ENCODE results near the gene FAM168A.

FAM168A gene

GRCh38 chr11:73401217-73401923 lies 196.5 kb downstream of the FAM168A start:
- no peaks in the 10 kb centered on the region for H3K9me2 ChIP-seq (replicated peaks; ENCODE audit: control insufficient read depth, low read length)
- no peak overlapping the region for H3K4me2 ChIP-seq (ENCODE audit: low read length)
- no peaks in the 10 kb centered on the region for H4K20me1 ChIP-seq (ENCODE audit: control insufficient read depth, insufficient read depth, low read depth, low read length)
- H3K4me1 ChIP-seq (ENCODE audit: control insufficient read depth, low read length), result no peaks in the 10 kb centered on the region
- no peak overlapping the region for H3K27ac ChIP-seq (ENCODE audit: low read depth, low read length)
- peaks cover 43% of the 10 kb centered on the region for H3K36me3 ChIP-seq (ENCODE audit: control insufficient read depth, low read length)
- H3K4me3 ChIP-seq (ENCODE audit: low read length), result no peak overlapping the region
- H3K79me2 ChIP-seq (ENCODE audit: control insufficient read depth, low read length), result no peaks in the 10 kb centered on the region
- H3K27me3 ChIP-seq (ENCODE audit: control insufficient read depth, low read length), result no peaks in the 10 kb centered on the region
- H3F3A ChIP-seq (ENCODE audit: control insufficient read depth, insufficient read depth), result peaks cover 4% of the 10 kb centered on the region; the same call in 1 of the 2 replicates
- TF ChIP-seq EZH2phosphoT487 (IDR thresholded peaks at IDR 0.05; ENCODE audit: borderline replicate concordance, low read length), result no peak
- TF ChIP-seq, protein P1, sequence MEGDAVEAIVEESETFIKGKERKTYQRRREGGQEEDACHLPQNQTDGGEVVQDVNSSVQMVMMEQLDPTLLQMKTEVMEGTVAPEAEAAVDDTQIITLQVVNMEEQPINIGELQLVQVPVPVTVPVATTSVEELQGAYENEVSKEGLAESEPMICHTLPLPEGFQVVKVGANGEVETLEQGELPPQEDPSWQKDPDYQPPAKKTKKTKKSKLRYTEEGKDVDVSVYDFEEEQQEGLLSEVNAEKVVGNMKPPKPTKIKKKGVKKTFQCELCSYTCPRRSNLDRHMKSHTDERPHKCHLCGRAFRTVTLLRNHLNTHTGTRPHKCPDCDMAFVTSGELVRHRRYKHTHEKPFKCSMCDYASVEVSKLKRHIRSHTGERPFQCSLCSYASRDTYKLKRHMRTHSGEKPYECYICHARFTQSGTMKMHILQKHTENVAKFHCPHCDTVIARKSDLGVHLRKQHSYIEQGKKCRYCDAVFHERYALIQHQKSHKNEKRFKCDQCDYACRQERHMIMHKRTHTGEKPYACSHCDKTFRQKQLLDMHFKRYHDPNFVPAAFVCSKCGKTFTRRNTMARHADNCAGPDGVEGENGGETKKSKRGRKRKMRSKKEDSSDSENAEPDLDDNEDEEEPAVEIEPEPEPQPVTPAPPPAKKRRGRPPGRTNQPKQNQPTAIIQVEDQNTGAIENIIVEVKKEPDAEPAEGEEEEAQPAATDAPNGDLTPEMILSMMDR (IDR thresholded peaks at IDR 0.05; ENCODE audit: low read depth, low read length, poor library complexity, severe bottlenecking), result no peak
- H3K9me3 ChIP-seq (ENCODE audit: control insufficient read depth, insufficient read depth, low read length), result no peaks in the 10 kb centered on the region

- Histone ChIP-seq H3K4me2 (ENCODE audit: low read length) (no peak overlapping the region), H3K79me2 (ENCODE audit: control insufficient read depth, low read length) (no peaks in the 10 kb centered on the region), H3K4me3 (ENCODE audit: low read length) (no peak overlapping the region), H3K27me3 (ENCODE audit: control insufficient read depth, low read length) (no peaks in the 10 kb centered on the region), H3K27ac (ENCODE audit: low read depth, low read length) (no peak overlapping the region), H3K9me3 (ENCODE audit: control insufficient read depth, insufficient read depth, low read length) (no peaks in the 10 kb centered on the region), H3K4me1 (ENCODE audit: control insufficient read depth, low read length) (no peaks in the 10 kb centered on the region), H3F3A (ENCODE audit: control insufficient read depth, insufficient read depth) (peaks cover 4% of the 10 kb centered on the region; the same call in 1 of the 2 replicates), H3K9me2 (replicated peaks; ENCODE audit: control insufficient read depth, low read length) (no peaks in the 10 kb centered on the region), H4K20me1 (ENCODE audit: control insufficient read depth, insufficient read depth, low read depth, low read length) (no peaks in the 10 kb centered on the region), H3K36me3 (ENCODE audit: control insufficient read depth, low read length) (peaks cover 48% of the 10 kb centered on the region)
- TF ChIP-seq, protein P1 (IDR thresholded peaks at IDR 0.05; ENCODE audit: low read depth, low read length, poor library complexity, severe bottlenecking), result no peak
- no peak for TF ChIP-seq EZH2phosphoT487 (IDR thresholded peaks at IDR 0.05; ENCODE audit: borderline replicate concordance, low read length)
These were observed 197.6 kb downstream of the FAM168A start for GRCh38 chr11:73400293-73400692.

DNA sequence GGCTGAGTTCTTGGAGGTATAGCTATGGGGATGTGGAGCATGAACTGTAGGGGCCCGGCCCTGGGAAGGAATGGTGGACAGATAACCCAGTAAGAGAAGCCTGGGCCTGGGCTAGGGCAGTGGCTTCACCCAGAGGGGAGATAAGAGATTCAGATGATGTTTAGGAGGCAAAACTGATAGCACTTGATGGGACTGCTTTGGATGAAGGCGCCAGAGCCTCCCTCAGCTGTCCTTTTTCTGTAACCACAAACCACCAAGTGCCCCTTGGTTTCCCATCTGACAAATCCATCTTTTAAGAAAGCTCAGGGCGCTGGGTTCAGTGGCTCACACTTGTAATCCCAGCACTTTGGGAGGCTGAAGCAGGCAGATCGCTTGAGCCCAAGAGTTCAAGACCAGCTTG lies 198.3 kb downstream of the FAM168A start:
- H3K36me3 ChIP-seq (ENCODE audit: control insufficient read depth, low read length), result peaks cover 48% of the 10 kb centered on the region
- no peaks in the 10 kb centered on the region for H3K9me3 ChIP-seq (ENCODE audit: control insufficient read depth, insufficient read depth, low read length)
- H4K20me1 ChIP-seq (ENCODE audit: control insufficient read depth, insufficient read depth, low read depth, low read length), result no peaks in the 10 kb centered on the region
- H3K4me3 ChIP-seq (ENCODE audit: low read length), result no peak overlapping the region
- TF ChIP-seq EZH2phosphoT487 (IDR thresholded peaks at IDR 0.05; ENCODE audit: borderline replicate concordance, low read length), result no peak
- TF ChIP-seq, protein P1 (IDR thresholded peaks at IDR 0.05; ENCODE audit: low read depth, low read length, poor library complexity, severe bottlenecking), result no peak
- H3K9me2 ChIP-seq (replicated peaks; ENCODE audit: control insufficient read depth, low read length), result no peaks in the 10 kb centered on the region
- H3K4me2 ChIP-seq (ENCODE audit: low read length), result no peak overlapping the region
- H3K27ac ChIP-seq (ENCODE audit: low read depth, low read length), result no peak overlapping the region
- H3K4me1 ChIP-seq (ENCODE audit: control insufficient read depth, low read length), result no peaks in the 10 kb centered on the region
- H3K27me3 ChIP-seq (ENCODE audit: control insufficient read depth, low read length), result no peaks in the 10 kb centered on the region
- H3F3A ChIP-seq (ENCODE audit: control insufficient read depth, insufficient read depth), result peaks cover 4% of the 10 kb centered on the region; the same call in 1 of the 2 replicates
- H3K79me2 ChIP-seq (ENCODE audit: control insufficient read depth, low read length), result no peaks in the 10 kb centered on the region

Data from DOHH2 (cell line).